GM21825 (cell line): ENCODE data around the gene TIMM22.

Source experiments
- ATAC-seq: cut with Tn5 transposase; IDR thresholded peaks from one replicate; pipeline ENCODE4 v1.9.1; 2021; ENCODE audit warnings: mild to moderate bottlenecking, moderate library complexity; ENCODE audit not compliant: unreplicated experiment

TIMM22 gene

GRCh38 chr17:1001640-1002411, 4.9 kb downstream of the TIMM22 start:
- ATAC-seq = no peak

DNA sequence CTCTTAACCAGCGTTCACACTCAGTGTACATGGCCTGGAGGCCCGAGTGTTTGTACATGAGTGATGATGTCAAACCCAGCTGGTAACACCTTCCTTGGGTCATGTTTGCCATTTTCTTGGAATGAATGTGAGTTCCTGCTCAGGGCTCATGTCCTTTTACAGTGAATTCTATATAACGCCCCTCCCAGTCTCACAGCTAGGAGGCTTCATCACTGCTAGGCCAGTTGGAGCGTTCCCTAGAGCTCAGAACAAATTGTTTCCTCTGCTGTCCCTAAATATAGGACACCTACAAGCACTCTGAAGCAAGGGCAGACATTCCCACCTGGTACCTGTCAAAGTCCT, 5.5 kb downstream of the TIMM22 start:
- no peak for ATAC-seq

- no peak for ATAC-seq
These were observed 6.0 kb downstream of the TIMM22 start for GRCh38 chr17:1002771-1003555.

DNA sequence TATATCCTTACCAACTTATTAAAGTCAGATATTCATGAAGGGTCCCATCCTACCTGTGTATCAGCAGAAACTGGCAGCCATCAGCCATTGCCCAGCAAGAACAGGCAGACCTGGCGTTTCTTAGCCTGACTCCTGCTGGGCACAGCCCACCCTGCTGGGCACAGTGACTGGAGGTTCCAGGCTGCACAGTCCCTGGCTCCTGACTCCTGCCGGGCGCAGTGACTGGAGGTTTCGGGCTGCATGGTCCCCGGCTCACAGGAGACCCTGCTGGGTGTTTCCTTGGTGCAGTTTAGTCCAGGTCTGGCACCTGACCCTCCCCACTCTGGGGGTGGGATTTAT, 6.7 kb downstream of the TIMM22 start:
- ATAC-seq = no peak

- ATAC-seq = no peak
These were observed 7.2 kb downstream of the TIMM22 start for GRCh38 chr17:1003972-1004768.

DNA sequence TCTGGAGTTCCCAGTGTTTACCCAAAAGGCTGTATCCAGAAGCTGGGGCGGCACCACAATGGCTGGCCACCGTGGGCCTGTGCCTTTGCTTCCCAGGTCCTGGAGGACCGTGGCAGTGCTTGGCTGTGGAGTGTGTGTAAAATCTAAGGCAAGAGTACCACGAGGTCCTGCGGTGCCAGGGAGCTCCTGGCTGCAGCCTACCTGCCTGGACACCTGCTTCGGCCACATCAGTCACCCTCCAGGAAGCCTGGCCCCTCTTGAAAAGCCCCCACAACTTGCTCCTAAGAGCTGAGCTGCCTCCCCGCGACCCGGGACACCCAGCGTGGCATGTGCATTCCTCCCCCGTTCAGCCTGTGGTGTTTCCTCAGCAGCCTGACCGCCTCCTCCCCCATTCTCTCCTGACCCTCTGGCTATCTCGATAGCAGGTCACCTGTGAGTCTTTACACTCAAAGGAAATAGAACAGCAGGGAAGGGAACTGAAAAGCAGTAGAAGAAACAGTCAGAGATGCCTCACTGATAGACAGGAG, 7.9 kb downstream of the TIMM22 start:
- no peak for ATAC-seq

DNA sequence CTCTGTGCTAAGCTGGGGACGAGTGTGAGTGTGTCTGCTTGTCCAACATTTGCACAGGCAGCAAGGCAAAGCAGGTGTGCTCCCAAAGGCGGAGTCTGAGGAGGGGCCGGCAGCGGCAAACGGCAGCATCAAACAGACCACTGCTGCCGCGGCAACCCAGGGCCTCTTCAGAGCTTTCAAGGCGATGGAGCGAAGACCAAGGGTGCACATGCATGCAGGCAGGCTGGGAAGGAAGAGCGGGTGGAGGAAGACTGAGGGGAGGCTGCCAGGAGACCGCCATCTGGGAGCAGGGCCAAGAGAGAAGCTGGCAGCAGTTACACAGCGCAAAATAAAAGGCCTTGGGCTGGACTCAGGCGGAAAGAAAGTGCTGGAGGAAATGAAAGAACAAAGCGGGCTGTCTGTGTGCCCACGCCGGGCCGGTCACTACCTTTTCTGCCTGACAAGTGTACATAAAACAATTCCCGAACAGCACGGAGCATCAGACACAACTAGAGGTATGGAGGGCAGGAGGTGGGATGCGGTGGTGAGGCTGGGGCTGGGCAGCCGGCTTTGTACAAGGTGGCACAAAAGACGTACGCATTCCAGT, 8.5 kb downstream of the TIMM22 start:
- ATAC-seq = no peak

- no peak for ATAC-seq
These were observed 9.1 kb downstream of the TIMM22 start for GRCh38 chr17:1006054-1006453.

- ATAC-seq = no peak
These were observed 10.5 kb downstream of the TIMM22 start for GRCh38 chr17:1007310-1008007.

DNA sequence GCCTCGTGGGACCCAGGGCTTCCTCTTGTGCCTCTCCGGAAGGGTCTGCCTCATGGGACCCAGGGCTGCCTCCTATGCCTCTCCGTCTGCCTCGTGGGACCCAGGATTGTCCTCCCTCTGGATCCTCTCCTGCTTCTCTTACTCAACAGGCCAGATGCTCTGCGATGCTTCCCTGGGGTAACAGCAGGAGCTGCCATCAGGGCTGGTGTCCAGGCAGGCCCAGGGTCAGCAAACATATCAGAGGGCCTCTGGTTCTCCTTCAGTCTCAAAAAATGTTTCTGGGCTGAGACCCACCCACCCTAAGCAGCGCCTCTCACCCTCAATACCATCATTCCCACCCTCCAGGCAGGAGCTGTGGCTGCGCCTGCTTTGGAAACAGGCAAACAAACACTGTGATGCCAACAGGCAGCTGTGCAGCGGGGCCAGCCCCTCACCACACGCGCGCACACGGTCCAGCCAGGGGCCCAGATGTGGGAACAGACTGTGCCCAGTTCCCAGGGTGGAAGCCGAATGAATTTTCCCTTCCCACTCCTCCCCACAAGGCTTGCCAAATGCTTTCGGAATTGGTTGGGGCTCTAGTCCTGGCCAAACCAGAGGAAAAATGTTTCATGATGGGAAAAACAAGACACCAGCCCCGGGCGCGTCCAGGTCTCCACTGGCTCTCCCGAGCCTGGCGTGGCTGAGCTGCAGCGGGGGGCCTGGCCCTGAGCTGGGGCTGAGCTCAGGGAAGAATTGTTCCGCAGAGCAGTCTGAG, 11.3 kb downstream of the TIMM22 start:
- ATAC-seq = no peak

DNA sequence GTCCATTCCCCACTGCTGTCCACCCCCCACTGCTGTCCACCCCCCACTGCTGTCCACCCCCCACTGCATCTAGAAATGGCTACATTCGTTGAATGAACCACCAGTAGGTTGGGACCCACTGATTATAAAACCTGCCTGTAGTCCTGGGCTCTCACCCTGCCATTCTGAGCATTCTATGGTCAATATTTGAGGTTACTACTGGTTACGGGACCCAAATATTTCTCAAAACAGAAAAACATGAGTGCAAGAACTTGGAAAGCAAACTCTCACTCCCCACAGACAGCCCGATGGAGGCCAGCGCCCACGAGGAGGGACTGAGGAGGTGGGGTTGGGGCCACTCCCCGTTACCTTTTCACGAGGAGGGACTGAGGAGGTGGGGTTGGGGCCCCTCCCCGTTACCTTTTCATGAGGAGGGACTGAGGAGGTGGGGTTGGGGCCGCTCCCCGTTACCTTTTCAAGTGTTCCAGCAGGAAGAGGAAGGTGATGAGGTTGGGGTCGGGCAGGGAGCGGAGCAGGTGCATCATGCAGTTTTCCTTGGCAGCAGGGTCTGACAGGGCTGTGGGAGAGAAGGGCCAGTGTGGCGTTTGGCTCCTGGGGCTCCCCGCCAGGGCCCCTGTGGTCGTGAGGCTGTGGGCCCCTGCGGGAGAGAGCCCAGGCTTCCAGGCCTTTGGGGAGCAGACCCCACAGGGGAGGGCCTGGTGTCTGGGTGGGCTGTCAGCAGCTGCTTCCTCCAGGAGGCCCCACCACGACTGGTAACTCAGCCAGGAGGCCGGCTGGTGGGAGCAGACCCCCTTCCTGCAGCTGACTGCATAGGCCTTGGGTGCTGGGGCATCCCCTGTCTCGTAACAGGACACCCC, 12.5 kb downstream of the TIMM22 start:
- ATAC-seq = no peak

DNA sequence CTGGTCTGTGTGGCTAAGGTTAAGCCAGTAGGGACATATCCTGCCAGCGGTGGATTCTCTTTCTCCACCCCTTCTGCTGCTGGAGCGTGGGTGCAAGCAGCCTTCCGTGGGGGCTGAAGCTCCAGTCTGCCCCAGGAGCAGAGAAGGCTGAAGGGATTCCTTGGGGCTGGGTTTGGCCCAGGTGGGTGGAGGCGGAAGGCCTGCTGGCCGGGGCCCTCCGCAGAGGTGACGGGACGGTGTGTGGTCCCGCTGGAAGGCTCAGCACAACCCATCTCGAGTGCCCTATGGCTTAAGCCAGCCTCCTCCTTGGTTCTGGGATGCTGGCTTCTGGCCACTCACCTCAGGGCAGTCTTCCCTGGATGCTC, 13.1 kb downstream of the TIMM22 start:
- ATAC-seq = no peak

- no peak for ATAC-seq
These were observed 13.7 kb downstream of the TIMM22 start for GRCh38 chr17:1010586-1010985.

GRCh38 chr17:1011138-1011537, 14.2 kb downstream of the TIMM22 start:
- no peak for ATAC-seq

DNA sequence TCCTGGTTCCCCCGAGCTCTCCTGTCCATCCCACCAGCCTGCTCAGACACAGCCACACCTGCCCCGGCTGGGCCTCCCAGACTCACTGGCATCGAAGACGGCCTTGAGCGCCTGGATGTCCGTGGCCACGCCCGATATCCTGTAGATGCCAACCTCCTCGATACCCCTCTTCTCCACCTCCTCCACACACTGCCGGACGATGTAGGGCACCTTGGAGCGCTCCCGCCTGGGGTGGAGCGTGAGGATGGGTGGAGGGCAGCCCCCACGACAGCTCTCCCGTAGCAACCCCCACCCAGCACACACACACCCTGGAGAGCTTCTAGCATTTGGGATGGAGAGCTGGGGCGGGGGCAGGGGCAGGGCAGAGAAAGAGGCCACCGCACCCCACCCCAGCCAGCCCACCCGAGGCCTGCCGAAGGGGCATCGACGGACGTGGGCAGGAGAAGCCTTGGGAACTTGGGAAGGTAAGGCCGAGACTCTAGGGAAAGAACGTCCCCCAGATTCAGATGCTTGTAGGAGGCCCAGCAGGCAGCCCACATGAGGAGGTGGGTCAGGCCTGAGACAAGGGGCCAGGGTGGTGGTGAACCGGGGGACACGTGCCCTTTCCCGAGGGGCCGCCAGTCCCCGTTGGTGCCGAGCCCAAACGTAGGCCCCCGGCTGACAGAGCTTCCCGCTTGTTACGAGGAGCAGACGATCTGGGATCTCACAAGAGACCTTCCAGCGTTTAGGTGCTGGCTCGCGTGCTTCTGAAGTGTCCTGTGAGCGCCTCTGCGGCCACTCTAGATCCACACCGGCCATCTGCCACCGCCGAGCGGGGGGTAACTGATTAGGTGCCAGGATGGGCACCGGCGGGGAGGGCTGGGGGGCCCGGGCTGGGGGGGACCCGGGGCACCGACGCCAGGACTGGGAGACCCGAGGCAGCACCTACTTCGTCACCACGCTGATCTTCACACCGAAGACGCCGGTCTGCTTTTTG, 15.1 kb downstream of the TIMM22 start:
- ATAC-seq = no peak

DNA sequence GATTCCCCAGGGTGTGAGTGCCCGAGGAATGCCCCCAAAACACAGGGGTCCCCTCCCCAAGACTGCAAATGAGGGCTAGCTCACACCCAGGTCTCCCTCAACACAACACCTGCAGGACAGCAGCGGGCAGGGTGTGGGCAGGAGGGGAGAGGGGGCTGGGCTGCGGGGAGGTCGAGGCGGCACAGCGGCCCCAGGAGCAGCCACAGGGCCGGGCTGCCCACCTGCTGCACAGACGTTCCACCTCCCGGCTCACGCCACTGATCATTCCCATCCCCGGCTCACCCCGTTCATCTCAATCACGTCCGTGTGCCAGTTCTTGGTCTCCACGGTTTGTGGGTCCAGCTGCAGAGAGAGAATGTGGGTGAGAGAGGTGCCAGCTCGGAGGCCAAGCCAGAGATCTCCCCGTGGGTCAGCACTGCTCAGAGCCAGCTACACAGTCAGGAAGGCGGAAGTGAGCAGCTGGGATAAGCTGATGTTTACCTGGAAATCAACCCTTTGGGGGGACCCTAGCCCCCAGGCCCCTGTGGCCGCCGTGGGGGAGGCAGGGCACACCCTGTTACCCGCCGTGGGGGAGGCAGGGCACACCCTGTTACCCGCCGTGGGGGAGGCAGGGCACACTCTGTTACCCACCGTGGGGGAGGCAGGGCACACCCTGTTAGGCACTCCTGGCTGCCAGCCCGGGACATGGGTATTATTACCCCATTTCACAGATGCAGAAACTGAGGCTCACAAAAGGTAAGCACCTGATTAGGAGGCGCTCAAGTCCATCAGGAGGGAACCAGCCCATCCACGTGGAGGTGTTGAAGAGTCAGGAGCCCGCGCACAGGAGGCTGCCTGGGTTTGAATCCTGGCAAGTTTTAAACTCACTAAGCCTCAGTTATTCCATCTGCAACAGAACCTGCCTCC, 16.1 kb downstream of the TIMM22 start:
- no peak for ATAC-seq

GRCh38 chr17:1013729-1014090, 16.8 kb downstream of the TIMM22 start:
- no peak for ATAC-seq
